Thyroid gland (tissue), 4 donors: Measurements from ENCODE around the gene EEF2.

Experiments used
- POLR2A ChIP-seq, 2 donors: fragments of 450-650 bp; IDR thresholded peaks; one replicate each; pipeline ENCODE4 v1.6.1; 2017; ENCODE audit warnings: antibody characterized with exemption in 2 of 2, mild to moderate bottlenecking in 2 of 2, moderate library complexity in 1 of 2
- TF ChIP-seq, protein P1 (sequence below), 6 experiments: fragments of 200-600 bp in 3 of 6; fragments of 450-650 bp in 3 of 6; sonication (generic) in 3 of 6; IDR thresholded peaks; one replicate each; pipeline ENCODE4 v1.5.1; 2016 to 2019; ENCODE audit warnings: antibody characterized with exemption in 6 of 6, mild to moderate bottlenecking in 2 of 6, inconsistent platforms in 1 of 6, moderate library complexity in 1 of 6

DNA sequence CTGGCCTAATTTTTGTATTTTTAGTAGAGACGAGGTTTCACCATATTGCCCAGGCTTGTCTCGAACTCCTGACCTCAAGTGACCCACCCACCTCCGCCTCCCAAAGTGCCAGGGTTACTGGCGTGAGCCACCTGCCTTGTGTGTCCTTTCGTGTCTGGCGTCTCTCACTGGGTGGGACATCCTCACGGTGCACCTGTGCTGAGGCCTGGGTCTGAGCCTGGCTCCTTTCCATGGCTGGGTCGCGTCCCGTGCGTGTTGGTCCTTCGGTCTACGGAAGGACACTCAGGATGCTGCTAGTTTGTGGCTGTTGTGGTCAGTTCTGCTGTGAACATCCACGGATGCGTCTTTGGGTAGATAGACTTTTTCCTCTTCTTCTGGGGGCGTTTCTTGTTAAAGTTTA, 41.9 kb upstream of the EEF2 start:
- TF ChIP-seq, protein P1, sequence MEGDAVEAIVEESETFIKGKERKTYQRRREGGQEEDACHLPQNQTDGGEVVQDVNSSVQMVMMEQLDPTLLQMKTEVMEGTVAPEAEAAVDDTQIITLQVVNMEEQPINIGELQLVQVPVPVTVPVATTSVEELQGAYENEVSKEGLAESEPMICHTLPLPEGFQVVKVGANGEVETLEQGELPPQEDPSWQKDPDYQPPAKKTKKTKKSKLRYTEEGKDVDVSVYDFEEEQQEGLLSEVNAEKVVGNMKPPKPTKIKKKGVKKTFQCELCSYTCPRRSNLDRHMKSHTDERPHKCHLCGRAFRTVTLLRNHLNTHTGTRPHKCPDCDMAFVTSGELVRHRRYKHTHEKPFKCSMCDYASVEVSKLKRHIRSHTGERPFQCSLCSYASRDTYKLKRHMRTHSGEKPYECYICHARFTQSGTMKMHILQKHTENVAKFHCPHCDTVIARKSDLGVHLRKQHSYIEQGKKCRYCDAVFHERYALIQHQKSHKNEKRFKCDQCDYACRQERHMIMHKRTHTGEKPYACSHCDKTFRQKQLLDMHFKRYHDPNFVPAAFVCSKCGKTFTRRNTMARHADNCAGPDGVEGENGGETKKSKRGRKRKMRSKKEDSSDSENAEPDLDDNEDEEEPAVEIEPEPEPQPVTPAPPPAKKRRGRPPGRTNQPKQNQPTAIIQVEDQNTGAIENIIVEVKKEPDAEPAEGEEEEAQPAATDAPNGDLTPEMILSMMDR (IDR thresholded peaks at IDR 0.05), result no peak
- TF ChIP-seq POLR2A (IDR thresholded peaks at IDR 0.05), result no peak
